ENCODE measurements around the gene PTCRA.

The PTCRA gene

DNA sequence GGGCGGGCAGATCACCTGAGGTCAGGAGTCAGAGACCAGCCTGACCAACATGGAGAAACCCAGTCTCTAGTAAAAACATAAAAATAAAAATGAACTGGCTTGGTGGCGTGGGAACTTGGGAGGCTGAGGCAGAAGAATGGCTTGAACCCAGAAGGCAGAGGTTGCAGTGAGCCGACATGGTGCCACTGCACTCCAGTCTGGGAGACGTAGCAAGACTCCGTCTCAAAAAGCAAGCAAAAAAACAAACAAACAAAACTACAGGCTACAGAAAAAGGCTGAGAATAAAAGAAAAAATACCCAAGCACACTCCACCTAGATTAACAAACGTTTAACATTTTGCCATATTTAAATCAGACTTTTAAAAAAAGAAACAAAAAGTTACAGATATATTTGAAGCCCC, 5.9 kb downstream of the PTCRA start:
- no peak overlapping the region for H3K4me3 ChIP-seq (ENCODE audit: low read depth, low read length)
- no peak for TF ChIP-seq MAX (IDR thresholded peaks at IDR 0.05; ENCODE audit: low read depth, low read length)
- TF ChIP-seq MYC (IDR thresholded peaks at IDR 0.05; ENCODE audit: low read depth, low read length), result no peak
- no peak for TF ChIP-seq POLR2A (IDR thresholded peaks at IDR 0.05; ENCODE audit: extremely low read depth, insufficient read length)
- TF ChIP-seq CTCF (IDR thresholded peaks at IDR 0.05; ENCODE audit: low read depth, low read length), result no peak
- no peak for DNase-seq (ENCODE audit: low read depth)

- peak; percentile 81 for DNase-seq (ENCODE audit: low read depth)
- TF ChIP-seq POLR2A (IDR thresholded peaks at IDR 0.05; ENCODE audit: extremely low read depth, insufficient read length), result no peak
- TF ChIP-seq MYC (IDR thresholded peaks at IDR 0.05; ENCODE audit: low read depth, low read length), result no peak
- no peak for TF ChIP-seq MAX (IDR thresholded peaks at IDR 0.05; ENCODE audit: low read depth, low read length)
- no peak for TF ChIP-seq CTCF (IDR thresholded peaks at IDR 0.05; ENCODE audit: low read depth, low read length)
- no peak overlapping the region for H3K4me3 ChIP-seq (ENCODE audit: low read depth, low read length)
These were observed 7.8 kb downstream of the PTCRA start for GRCh38 chr6:42923666-42924065.

- DNase-seq (ENCODE audit: low read depth), result no peak
- TF ChIP-seq CTCF (IDR thresholded peaks at IDR 0.05; ENCODE audit: low read depth, low read length) (no peak), POLR2A (IDR thresholded peaks at IDR 0.05; ENCODE audit: extremely low read depth, insufficient read length) (no peak), MAX (IDR thresholded peaks at IDR 0.05; ENCODE audit: low read depth, low read length) (no peak), MYC (IDR thresholded peaks at IDR 0.05; ENCODE audit: low read depth, low read length) (no peak)
- no peak overlapping the region for H3K4me3 ChIP-seq (ENCODE audit: low read depth, low read length)
These were observed 9.5 kb downstream of the PTCRA start for GRCh38 chr6:42925248-42925857.

DNA sequence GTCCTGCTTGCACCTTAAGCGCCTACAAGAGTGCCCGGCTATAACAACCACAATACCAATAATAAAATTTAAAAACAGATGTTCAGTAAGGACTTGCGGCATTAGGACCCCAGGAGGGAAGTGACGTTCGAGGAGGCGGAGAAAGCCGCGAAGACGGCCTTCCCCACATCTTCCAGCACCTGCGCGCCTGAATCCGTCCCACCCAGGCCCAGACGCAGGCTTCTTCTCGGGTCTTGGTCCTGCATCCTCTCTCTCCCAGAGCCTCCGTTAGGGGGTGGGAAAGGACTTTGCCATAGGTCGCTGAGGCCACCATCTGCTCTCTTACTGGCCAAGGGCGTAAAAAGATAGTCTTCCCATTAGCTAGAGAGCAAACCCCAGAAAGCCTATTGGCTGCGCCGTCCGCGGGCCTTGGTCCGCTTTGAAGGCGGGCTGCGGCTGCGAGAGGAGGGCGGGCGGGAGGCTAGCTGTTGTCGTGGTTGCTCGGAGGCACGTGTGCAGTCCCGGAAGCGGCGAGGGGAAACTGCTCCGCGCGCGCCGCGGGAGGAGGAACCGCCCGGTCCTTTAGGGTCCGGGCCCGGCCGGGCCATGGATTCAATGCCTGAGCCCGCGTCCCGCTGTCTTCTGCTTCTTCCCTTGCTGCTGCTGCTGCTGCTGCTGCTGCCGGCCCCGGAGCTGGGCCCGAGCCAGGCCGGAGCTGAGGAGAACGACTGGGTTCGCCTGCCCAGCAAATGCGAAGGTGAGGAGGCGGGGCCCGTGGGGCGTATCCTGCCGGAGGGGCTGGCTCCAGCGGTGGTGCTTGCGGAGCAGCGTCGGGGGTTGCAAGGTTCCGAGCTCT, 13.3 kb downstream of the PTCRA start, which contains the start of gene CNPY3:
CNPY3 (plus strand) TSS at position 495 of the 835 bp plus-strand sequence; CDS start at position 586, 91 bp downstream.
- peak; percentile 100 for DNase-seq (ENCODE audit: low read depth)
- TF ChIP-seq POLR2A (IDR thresholded peaks at IDR 0.05; ENCODE audit: extremely low read depth, insufficient read length) (peak; percentile 62), MYC (IDR thresholded peaks at IDR 0.05; ENCODE audit: low read depth, low read length) (peak; percentile 98), CTCF (IDR thresholded peaks at IDR 0.05; ENCODE audit: low read depth, low read length) (no peak), MAX (IDR thresholded peaks at IDR 0.05; ENCODE audit: low read depth, low read length) (peak; percentile 97)
- peak within 1 kb of the TSS; percentile 82 for H3K4me3 ChIP-seq (ENCODE audit: low read depth, low read length)

DNA sequence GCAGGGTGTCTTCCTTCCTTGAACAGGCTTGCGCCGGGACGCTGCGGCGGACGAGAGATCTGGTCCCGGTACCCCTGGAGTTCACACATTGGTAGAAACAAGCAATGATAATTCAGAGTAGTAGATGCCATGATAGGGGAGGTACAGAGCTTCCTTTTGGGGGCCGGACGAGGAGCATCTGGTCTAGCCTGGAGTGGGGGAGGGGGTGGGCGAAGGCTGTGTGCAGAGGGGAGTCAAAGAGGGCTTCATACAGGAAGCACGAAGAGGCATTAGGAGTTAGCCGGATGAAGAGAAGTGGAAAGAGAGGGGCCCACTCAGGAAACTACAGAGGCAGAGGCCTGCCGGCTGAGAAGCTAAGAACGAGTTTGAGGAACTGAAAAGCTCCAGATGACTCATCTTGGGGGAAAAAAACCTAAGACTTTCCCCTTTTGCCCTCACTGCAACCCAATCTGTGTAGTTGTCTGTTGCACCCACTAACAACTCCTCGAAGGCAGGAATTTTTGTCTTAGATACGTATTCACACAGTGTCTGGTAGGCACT, 14.0 kb downstream of the PTCRA start:
- DNase-seq (ENCODE audit: low read depth), result peak; percentile 95
- TF ChIP-seq POLR2A (IDR thresholded peaks at IDR 0.05; ENCODE audit: extremely low read depth, insufficient read length) (peak; percentile 25), MYC (IDR thresholded peaks at IDR 0.05; ENCODE audit: low read depth, low read length) (0 out of 2 replicates have a peak, but pooled peaks have one; percentile 5), MAX (IDR thresholded peaks at IDR 0.05; ENCODE audit: low read depth, low read length) (no peak), CTCF (IDR thresholded peaks at IDR 0.05; ENCODE audit: low read depth, low read length) (no peak)
- peak overlapping the region; percentile 82 for H3K4me3 ChIP-seq (ENCODE audit: low read depth, low read length)
